DOHH2 (cell line): ENCODE results near the gene CCDC32.

Source experiments
- EZH2phosphoT487 ChIP-seq: fragments of 200-600 bp; sonication (generic); IDR thresholded peaks from 2 replicates; pipeline ENCODE4 v1.6.1; 2017; ENCODE audit warnings: borderline replicate concordance, mild to moderate bottlenecking, antibody characterized with exemption, low read length, moderate library complexity, mixed read lengths
- TF ChIP-seq, protein P1 (sequence below): fragments of 200-600 bp; sonication (generic); IDR thresholded peaks from one replicate; pipeline ENCODE4 v1.5.1; 2014; ENCODE audit warnings: antibody characterized with exemption, mild to moderate bottlenecking, low read depth, low read length; ENCODE audit not compliant: poor library complexity, severe bottlenecking

- TF ChIP-seq, protein P1, sequence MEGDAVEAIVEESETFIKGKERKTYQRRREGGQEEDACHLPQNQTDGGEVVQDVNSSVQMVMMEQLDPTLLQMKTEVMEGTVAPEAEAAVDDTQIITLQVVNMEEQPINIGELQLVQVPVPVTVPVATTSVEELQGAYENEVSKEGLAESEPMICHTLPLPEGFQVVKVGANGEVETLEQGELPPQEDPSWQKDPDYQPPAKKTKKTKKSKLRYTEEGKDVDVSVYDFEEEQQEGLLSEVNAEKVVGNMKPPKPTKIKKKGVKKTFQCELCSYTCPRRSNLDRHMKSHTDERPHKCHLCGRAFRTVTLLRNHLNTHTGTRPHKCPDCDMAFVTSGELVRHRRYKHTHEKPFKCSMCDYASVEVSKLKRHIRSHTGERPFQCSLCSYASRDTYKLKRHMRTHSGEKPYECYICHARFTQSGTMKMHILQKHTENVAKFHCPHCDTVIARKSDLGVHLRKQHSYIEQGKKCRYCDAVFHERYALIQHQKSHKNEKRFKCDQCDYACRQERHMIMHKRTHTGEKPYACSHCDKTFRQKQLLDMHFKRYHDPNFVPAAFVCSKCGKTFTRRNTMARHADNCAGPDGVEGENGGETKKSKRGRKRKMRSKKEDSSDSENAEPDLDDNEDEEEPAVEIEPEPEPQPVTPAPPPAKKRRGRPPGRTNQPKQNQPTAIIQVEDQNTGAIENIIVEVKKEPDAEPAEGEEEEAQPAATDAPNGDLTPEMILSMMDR = no peak
- TF ChIP-seq EZH2phosphoT487 = no peak
Observed at GRCh38 chr15:40538976-40539375, 25.9 kb downstream of the CCDC32 start.
